Thyroid gland (tissue), 4 donors: Measurements from ENCODE around the gene MRPL10. TPM values are rescaled to one million over a fixed set of nuclear protein-coding genes. Genes with fewer than 3 reads are reported as not detected.

Source experiments
- DNase-seq, 2 donors: peaks; one replicate each; pipeline ENCODE4 v3.0.0-alpha.2; 2019
- H3K27ac ChIP-seq, 3 donors: fragments of 200-600 bp; sonication (generic); 1 replicate in 2 of 3; 2 replicates in 1 of 3; pipeline ENCODE4 v1.5.1; 2016 to 2019; ENCODE audit warnings: mild to moderate bottlenecking in 1 of 3, moderate library complexity in 1 of 3
- H3K27me3 ChIP-seq: fragments of 200-600 bp; sonication (generic); one replicate; pipeline ENCODE4 v1.5.1; 2019
- H3K36me3 ChIP-seq, 2 donors: fragments of 200-600 bp; sonication (generic); one replicate each; pipeline ENCODE4 v1.5.1; 2016 to 2019
- H3K4me1 ChIP-seq, 2 donors: fragments of 200-600 bp; sonication (generic); one replicate each; pipeline ENCODE4 v1.5.1; 2017 to 2019
- H3K4me3 ChIP-seq, 3 donors: fragments of 200-600 bp; sonication (generic); replicated peaks in 1 of 3; 1 replicate in 2 of 3; 2 replicates in 1 of 3; pipeline ENCODE4 v1.5.1; 2016; ENCODE audit warnings: mild to moderate bottlenecking in 1 of 3
- H3K9me3 ChIP-seq: fragments of 200-600 bp; sonication (generic); one replicate; pipeline ENCODE4 v1.5.1; 2017
- POLR2A ChIP-seq, 2 donors: fragments of 450-650 bp; IDR thresholded peaks; one replicate each; pipeline ENCODE4 v1.6.1; 2017; ENCODE audit warnings: antibody characterized with exemption in 2 of 2, mild to moderate bottlenecking in 2 of 2, moderate library complexity in 1 of 2
- WGBS, 2 donors: methylation state at CpG; one replicate each; pipeline ENCODE4 v1.1.5; 2017; 5-methylcytosine and 5-hydroxymethylcytosine counted together
- intact Hi-C: fragments of 100-400 bp; cut with DNase I; formaldehyde crosslinking; loops from one replicate; pipeline ENCODE4 v1.15.1; 2023
- total RNA-seq, 4 donors: library from RNA; depleted of rRNA; stranded (reverse); fragments of >200 nt; gene quantifications; one replicate each; pipeline ENCODE4 v1.2.3, GENCODE V29; 2016
- TF ChIP-seq, protein P1 (sequence below), 6 experiments: fragments of 200-600 bp in 3 of 6; fragments of 450-650 bp in 3 of 6; sonication (generic) in 3 of 6; IDR thresholded peaks; one replicate each; pipeline ENCODE4 v1.5.1; 2016 to 2019; ENCODE audit warnings: antibody characterized with exemption in 6 of 6, mild to moderate bottlenecking in 2 of 6, inconsistent platforms in 1 of 6, moderate library complexity in 1 of 6

MRPL10 gene
- total RNA-seq, 4 donors from 2014 or later: 36.1 to 51.9 (median 39.1) TPM

GRCh38 chr17:47877368-47878034 is 46.2 kb upstream of the MRPL10 start:
- intact Hi-C loops: no loop called here
- H3K4me3 ChIP-seq: no peak overlapping the region
- no peaks in the 10 kb centered on the region for H3K36me3 ChIP-seq
- WGBS, 2 donors: 60 to 72% methylated on average over 9 of the region's 9 CpGs
- no peak for DNase-seq
- no peak overlapping the region for H3K27ac ChIP-seq
- no peaks in the 10 kb centered on the region for H3K4me1 ChIP-seq
- no peaks in the 10 kb centered on the region for H3K9me3 ChIP-seq
- TF ChIP-seq POLR2A (IDR thresholded peaks at IDR 0.05): no peak
- TF ChIP-seq, protein P1, sequence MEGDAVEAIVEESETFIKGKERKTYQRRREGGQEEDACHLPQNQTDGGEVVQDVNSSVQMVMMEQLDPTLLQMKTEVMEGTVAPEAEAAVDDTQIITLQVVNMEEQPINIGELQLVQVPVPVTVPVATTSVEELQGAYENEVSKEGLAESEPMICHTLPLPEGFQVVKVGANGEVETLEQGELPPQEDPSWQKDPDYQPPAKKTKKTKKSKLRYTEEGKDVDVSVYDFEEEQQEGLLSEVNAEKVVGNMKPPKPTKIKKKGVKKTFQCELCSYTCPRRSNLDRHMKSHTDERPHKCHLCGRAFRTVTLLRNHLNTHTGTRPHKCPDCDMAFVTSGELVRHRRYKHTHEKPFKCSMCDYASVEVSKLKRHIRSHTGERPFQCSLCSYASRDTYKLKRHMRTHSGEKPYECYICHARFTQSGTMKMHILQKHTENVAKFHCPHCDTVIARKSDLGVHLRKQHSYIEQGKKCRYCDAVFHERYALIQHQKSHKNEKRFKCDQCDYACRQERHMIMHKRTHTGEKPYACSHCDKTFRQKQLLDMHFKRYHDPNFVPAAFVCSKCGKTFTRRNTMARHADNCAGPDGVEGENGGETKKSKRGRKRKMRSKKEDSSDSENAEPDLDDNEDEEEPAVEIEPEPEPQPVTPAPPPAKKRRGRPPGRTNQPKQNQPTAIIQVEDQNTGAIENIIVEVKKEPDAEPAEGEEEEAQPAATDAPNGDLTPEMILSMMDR (IDR thresholded peaks at IDR 0.05): no peak
- no peaks in the 10 kb centered on the region for H3K27me3 ChIP-seq

GRCh38 chr17:47875011-47875985 is 44.0 kb upstream of the MRPL10 start:
- no peak for DNase-seq
- H3K9me3 ChIP-seq: no peaks in the 10 kb centered on the region
- H3K36me3 ChIP-seq: no peaks in the 10 kb centered on the region
- H3K27ac ChIP-seq: no peak overlapping the region
- H3K4me3 ChIP-seq: no peak overlapping the region
- no peak for TF ChIP-seq POLR2A (IDR thresholded peaks at IDR 0.05)
- TF ChIP-seq, protein P1 (IDR thresholded peaks at IDR 0.05): no peak
- WGBS, 2 donors: 36 to 37% methylated on average over 10 to 11 of the region's 11 CpGs
- H3K4me1 ChIP-seq: no peaks in the 10 kb centered on the region
- no peaks in the 10 kb centered on the region for H3K27me3 ChIP-seq
- intact Hi-C loops: no loop called here

GRCh38 chr17:47873200-47874090 is 42.1 kb upstream of the MRPL10 start:
- Histone ChIP-seq H3K27ac (no peak overlapping the region), H3K4me3 (no peak overlapping the region), H3K9me3 (no peaks in the 10 kb centered on the region), H3K36me3 (no peaks in the 10 kb centered on the region), H3K4me1 (no peaks in the 10 kb centered on the region), H3K27me3 (no peaks in the 10 kb centered on the region)
- no peak for DNase-seq
- no peak for TF ChIP-seq POLR2A (IDR thresholded peaks at IDR 0.05)
- TF ChIP-seq, protein P1 (IDR thresholded peaks at IDR 0.05): no peak
- WGBS, 2 donors: 55 to 61% methylated on average over 4 of the region's 4 CpGs
- intact Hi-C loops: no loop called here

DNA sequence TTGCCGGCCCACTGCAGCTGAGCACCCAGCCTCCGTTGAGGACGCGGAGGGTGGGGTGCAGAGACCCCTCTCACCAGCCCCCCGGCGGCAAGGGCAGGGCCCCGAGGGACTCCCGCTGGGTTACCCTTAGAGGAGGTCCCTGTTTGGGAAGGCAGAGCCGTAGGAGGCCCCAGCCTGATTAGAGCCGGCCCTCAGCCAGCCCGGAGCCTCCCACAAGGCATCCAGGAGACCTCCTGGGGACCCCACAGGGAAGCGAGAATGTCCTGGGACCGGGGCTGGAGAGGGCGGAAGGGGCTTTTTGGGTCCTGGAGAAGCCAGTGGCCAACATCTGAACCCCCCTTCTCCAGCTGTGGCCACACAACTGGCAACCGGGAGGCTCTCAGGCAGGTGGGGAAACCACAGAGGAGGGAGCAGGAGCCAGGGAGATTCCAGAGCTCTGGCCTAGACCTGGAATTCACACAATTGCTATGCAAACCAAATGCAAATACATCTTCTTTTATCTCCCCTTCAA is 41.4 kb upstream of the MRPL10 start:
- intact Hi-C loops: no loop called here
- WGBS, 2 donors: 30 to 52% methylated on average over 7 to 14 of the region's 15 CpGs
- no peaks in the 10 kb centered on the region for H3K27me3 ChIP-seq
- TF ChIP-seq, protein P1 (IDR thresholded peaks at IDR 0.05): no peak
- TF ChIP-seq POLR2A (IDR thresholded peaks at IDR 0.05): no peak
- H3K4me3 ChIP-seq: no peak overlapping the region
- H3K9me3 ChIP-seq: no peaks in the 10 kb centered on the region
- no peak overlapping the region for H3K27ac ChIP-seq
- no peaks in the 10 kb centered on the region for H3K36me3 ChIP-seq
- no peak for DNase-seq
- H3K4me1 ChIP-seq: no peaks in the 10 kb centered on the region
